Measurements from ENCODE around the gene ZNF57.

ZNF57 gene

DNA sequence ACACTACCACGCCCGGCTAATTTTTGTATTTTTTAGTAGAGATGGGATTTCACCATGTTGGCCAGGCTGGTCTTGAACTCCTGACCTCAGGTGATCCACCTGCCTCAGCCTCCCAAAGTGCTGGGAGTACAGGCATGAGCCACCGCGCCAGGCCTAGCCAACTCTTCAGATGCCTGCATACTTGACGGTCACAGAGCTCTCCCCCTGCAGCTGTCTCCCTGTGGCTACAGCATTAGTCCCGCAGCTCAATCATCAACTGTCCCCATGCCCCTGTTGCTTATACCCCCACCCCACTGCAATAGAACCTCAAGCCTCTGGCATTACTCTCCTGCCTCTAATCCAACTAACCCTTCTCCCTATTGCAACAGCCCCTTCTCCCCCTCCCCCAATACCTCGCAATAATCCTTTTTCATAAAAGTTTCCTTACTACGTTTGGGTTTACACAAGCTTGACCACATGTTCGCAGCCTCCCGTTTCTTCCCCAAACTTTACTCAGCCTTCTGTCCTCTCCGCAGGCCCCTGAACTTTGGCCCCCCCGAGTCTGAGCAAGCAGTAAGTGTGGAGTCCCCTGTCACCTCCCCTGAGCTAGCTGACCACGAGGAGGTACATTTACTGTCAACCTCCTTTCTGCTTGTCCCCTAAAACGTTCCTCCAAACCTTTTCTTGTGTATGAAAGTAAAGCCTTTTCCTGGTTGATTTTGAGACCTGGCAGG lies 42.4 kb downstream of the ZNF57 start:
- TF ChIP-seq, protein P1, sequence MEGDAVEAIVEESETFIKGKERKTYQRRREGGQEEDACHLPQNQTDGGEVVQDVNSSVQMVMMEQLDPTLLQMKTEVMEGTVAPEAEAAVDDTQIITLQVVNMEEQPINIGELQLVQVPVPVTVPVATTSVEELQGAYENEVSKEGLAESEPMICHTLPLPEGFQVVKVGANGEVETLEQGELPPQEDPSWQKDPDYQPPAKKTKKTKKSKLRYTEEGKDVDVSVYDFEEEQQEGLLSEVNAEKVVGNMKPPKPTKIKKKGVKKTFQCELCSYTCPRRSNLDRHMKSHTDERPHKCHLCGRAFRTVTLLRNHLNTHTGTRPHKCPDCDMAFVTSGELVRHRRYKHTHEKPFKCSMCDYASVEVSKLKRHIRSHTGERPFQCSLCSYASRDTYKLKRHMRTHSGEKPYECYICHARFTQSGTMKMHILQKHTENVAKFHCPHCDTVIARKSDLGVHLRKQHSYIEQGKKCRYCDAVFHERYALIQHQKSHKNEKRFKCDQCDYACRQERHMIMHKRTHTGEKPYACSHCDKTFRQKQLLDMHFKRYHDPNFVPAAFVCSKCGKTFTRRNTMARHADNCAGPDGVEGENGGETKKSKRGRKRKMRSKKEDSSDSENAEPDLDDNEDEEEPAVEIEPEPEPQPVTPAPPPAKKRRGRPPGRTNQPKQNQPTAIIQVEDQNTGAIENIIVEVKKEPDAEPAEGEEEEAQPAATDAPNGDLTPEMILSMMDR (conservative IDR thresholded peaks at IDR 0.05; ENCODE audit: low read depth): no peak
- peak overlapping the region; percentile 17 for H3K27ac ChIP-seq
- ChIA-PET POLR2A (ENCODE audit: low non-redundant PET) (no interaction called here), CTCF (no interaction called here)
- no peak for DNase-seq (ENCODE audit: low spot score)

DNA sequence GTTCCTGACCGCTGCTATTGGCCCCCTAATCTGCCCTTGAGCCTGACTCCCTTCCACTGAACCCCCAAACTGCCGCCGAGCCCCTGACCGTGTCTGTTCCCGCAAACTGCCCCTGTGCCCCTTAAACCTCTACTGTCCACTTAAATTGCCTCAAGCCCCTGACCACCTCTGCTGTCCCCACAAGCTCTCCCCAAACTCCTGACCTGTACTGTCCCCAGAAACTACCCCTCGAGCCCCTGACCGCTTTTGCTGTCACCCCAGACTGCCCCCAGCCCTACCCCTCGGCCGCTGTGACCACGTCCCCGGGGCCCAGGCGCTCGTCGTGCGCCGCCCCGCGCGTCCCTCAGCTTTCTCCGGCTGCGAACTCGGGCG lies 43.7 kb downstream of the ZNF57 start:
- ChIA-PET CTCF (interaction anchor here (0.6 kb wide), 1 partner anchor 296 kb away, joined by 7 read pairs; no protein-coding TSS in a partner anchor), POLR2A (ENCODE audit: low non-redundant PET) (interaction anchor here (0.7 kb wide), 1 partner anchor 43 kb away, joined by 3 read pairs; the partner anchor contains the start of gene ZNF57)
- TF ChIP-seq, protein P1 (conservative IDR thresholded peaks at IDR 0.05; ENCODE audit: low read depth): no peak
- DNase-seq (ENCODE audit: low spot score): no peak
- H3K27ac ChIP-seq: peak overlapping the region; percentile 80

DNA sequence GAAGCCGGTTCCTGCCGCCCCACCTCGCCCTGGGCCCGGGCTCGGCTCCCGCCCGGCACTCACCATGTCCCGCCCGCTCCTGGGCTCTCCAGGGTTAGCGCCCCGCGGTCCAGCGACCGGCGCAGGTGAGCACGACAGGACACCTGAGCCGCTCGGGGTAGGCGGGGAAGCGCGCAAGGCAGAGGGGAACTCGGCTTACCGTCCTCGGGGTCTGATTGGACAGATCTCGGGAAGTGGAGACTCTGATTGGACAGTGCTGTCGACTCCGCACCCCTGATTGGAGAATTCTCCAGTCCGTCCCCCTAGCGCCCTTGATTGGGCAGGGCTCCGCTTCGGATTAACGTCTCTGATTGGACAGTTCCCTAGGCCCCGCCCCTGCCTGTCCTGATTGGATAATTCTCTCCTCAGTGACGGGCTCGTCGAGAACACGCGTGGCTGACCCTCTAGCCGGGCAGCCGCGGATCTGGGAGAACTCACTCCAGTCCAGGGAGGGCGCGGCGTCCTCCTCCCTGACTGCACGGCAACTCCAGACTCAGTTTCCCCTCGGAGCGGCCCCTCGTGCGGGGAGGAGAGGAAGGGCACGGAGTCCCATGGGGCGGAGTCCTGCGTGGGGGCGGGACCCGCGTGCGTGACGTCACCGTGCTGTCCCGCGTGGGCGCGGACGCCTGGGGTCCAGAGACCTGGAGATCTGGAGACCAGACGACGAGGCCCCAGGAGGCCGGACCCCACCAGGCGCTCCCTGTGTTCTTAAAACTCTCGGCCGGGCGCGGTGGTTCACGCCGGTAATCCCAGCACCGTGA lies 44.2 kb downstream of the ZNF57 start, which contains the start of gene ZNF77:
Gene ZNF77 (minus strand): TSS at position 197 of the 800 bp plus-strand sequence. CDS start 131 bp downstream, at position 66.
- ChIA-PET POLR2A (ENCODE audit: low non-redundant PET) (interaction anchor here (0.7 kb wide), 1 partner anchor 44 kb away, joined by 3 read pairs; the partner anchor contains the start of gene ZNF57), CTCF (interaction anchor here (0.6 kb wide), 1 partner anchor 296 kb away, joined by 7 read pairs; no protein-coding TSS in a partner anchor)
- TF ChIP-seq, protein P1 (conservative IDR thresholded peaks at IDR 0.05; ENCODE audit: low read depth): no peak
- DNase-seq (ENCODE audit: low spot score): peak; percentile 100
- H3K27ac ChIP-seq: peak within 1 kb of the TSS; percentile 80

DNA sequence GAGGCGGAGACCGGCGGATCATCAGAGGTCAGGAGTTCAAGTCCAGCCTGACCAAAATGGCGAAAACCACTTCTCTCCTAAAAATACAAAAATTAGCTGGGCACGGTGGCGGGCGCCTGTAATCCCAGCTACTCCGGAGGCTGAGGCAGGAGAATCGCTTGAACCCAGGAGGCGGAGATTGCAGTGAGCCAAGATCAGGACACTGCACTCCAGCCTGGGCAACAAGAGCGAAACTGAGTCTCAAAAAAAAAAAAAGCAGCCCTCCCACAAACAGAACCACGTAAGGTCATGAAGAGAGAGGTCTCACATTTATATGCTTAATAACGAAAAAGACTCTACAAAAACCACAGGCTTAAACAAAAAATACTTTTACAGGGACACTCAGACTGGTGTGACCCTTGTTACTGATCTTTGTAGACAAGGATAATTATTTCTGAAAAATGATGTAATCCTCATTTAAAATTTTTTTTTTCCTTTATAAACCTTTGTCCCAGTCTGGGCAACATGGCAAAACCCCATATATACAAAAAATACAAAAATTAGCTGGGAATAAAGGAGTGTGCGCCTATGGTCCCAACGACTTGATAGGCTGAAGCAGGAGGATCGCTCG lies 45.0 kb downstream of the ZNF57 start:
- TF ChIP-seq, protein P1 (conservative IDR thresholded peaks at IDR 0.05; ENCODE audit: low read depth): no peak
- H3K27ac ChIP-seq: peak overlapping the region; percentile 80
- DNase-seq (ENCODE audit: low spot score): no peak
- ChIA-PET POLR2A (ENCODE audit: low non-redundant PET) (no interaction called here), CTCF (interaction anchor here (0.6 kb wide), 1 partner anchor 59 kb away, joined by 3 read pairs; no protein-coding TSS in a partner anchor)

DNA sequence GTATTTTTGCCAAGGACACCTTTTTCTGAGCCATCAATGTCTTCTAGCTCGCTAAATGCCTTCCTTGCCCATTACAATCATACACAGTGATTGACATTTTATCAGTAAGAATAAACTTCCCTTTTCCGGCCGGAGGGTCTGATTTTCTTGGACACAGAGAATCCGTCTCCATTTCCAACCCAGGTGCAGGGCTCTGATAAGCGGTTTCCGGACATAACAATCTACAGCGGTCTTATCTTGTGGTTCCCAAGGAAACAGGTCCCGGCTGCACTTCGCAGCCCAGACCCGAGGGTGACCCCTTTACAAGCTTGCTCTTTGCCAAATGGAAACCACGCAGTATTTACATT lies 49.2 kb downstream of the ZNF57 start:
- ChIA-PET CTCF (interaction anchor here (2.6 kb wide), 1 partner anchor 63 kb away, joined by 10 read pairs; no protein-coding TSS in a partner anchor), POLR2A (ENCODE audit: low non-redundant PET) (interaction anchor here (0.7 kb wide), 1 partner anchor 180 kb away, joined by 3 read pairs; no protein-coding TSS in a partner anchor)
- TF ChIP-seq, protein P1 (conservative IDR thresholded peaks at IDR 0.05; ENCODE audit: low read depth): no peak
- peak; percentile 25 for DNase-seq (ENCODE audit: low spot score)
- peak overlapping the region; percentile 89 for H3K27ac ChIP-seq

Measured in RWPE1 (cell line).